Neural cell (in vitro differentiated cells): ENCODE results near the gene ZFAND4.

Source experiments
- CTCF ChIP-seq: fragments of 450-650 bp; IDR thresholded peaks from 2 replicates; pipeline ENCODE4 v1.5.1; 2014; ENCODE audit warnings: antibody characterized with exemption, mild to moderate bottlenecking, moderate library complexity; ENCODE audit not compliant: poor library complexity, severe bottlenecking
- EZH2 ChIP-seq: fragments of 200-600, 300-800 bp; shearing (Covaris generic), sonication (generic); IDR thresholded peaks from 2 replicates; pipeline ENCODE4 v1.6.1; 2014; ENCODE audit warnings: antibody characterized with exemption, low read length, borderline replicate concordance, mild to moderate bottlenecking; ENCODE audit not compliant: insufficient read depth, poor library complexity, severe bottlenecking

GRCh38 chr10:45607276-45607675 lies 65.3 kb downstream of the ZFAND4 start:
- TF ChIP-seq CTCF (no peak), EZH2 (no peak)
